Measurements from ENCODE around the gene ANK3. TPM values are rescaled to one million over a fixed set of nuclear protein-coding genes. Genes with fewer than 3 reads are reported as not detected.

The ANK3 gene
- total RNA-seq, 1 experiment from 2014 or later = 69.6 TPM

DNA sequence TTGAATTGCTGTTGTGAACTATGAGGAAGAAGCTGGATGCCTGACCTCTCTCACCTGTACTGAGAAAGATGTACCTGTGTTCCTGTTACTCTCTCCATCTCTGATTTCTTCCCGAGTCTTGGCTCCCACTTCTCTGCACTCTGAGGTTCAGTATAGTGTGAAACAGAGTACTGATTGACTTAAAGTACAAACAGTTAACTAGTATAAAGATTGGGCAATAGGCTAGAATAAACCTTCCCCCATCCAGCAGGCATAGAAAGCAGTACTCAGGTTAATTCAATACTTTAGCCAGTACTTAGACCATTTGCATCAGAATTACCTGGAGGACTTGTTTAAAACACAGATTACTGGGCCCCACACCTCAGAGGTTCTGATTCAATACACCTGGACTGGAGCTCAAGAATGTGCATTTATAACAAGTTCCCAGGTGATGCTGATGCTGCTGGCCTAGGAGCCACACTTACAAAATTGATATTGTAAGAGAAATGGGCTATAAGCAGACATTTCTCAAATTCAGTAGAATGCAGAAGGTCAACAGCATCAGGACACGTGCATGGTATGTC is 51.6 kb downstream of the ANK3 start:
- Mint-ChIP-seq H3K27me3 (ENCODE audit: low read depth) (no peaks in the 10 kb centered on the region), H3K9me3 (no peaks in the 10 kb centered on the region), H3K36me3 (no peaks in the 10 kb centered on the region), H3K4me1 (peaks cover 53% of the 10 kb centered on the region), H3K4me3 (no peak overlapping the region), H3K27ac (peak overlapping the region; percentile 78)
- CTCF ChIA-PET = interaction anchor here (0.5 to 0.8 kb wide), 2 partner anchors 72 to 662 kb away, joined by 3 to 5 read pairs; no protein-coding TSS in a partner anchor
- ATAC-seq (peak; percentile 84), DNase-seq (ENCODE audit: low spot score) (no peak)
- TF ChIP-seq, protein P1, sequence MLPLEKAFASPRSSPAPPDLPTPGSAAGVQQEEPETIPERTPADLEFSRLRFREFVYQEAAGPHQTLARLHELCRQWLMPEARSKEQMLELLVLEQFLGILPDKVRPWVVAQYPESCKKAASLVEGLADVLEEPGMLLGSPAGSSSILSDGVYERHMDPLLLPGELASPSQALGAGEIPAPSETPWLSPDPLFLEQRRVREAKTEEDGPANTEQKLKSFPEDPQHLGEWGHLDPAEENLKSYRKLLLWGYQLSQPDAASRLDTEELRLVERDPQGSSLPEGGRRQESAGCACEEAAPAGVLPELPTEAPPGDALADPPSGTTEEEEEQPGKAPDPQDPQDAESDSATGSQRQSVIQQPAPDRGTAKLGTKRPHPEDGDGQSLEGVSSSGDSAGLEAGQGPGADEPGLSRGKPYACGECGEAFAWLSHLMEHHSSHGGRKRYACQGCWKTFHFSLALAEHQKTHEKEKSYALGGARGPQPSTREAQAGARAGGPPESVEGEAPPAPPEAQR (CRISPR knock-in tag; IDR thresholded peaks at IDR 0.05) = peak; percentile 43; the same call in 1 of the 2 replicates
- no peak for TF ChIP-seq MLX (CRISPR knock-in tag; IDR thresholded peaks at IDR 0.05)
- no peak for TF ChIP-seq NFATC4 (CRISPR knock-in tag; IDR thresholded peaks at IDR 0.05)
- no peak for TF ChIP-seq TP53 (CRISPR knock-in tag; IDR thresholded peaks at IDR 0.05)
- TF ChIP-seq GABPB1 (CRISPR knock-in tag; IDR thresholded peaks at IDR 0.05) = no peak
- TF ChIP-seq, protein P2, sequence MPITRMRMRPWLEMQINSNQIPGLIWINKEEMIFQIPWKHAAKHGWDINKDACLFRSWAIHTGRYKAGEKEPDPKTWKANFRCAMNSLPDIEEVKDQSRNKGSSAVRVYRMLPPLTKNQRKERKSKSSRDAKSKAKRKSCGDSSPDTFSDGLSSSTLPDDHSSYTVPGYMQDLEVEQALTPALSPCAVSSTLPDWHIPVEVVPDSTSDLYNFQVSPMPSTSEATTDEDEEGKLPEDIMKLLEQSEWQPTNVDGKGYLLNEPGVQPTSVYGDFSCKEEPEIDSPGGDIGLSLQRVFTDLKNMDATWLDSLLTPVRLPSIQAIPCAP (CRISPR knock-in tag; IDR thresholded peaks at IDR 0.05) = no peak
- peak; percentile 90; the same call in 1 of the 2 replicates for TF ChIP-seq ZNF396 (CRISPR knock-in tag; IDR thresholded peaks at IDR 0.05; ENCODE audit: borderline replicate concordance)
- TF ChIP-seq MXD4 (CRISPR knock-in tag; IDR thresholded peaks at IDR 0.05; ENCODE audit: borderline replicate concordance) = peak; percentile 68; the same call in 1 of the 2 replicates
- no peak for TF ChIP-seq ETV6 (CRISPR knock-in tag; IDR thresholded peaks at IDR 0.05)
- POLR2A ChIA-PET = no interaction called here

- ChIA-PET POLR2A (interaction anchor here (0.6 kb wide), 1 partner anchor 69 kb away, joined by 3 read pairs; no protein-coding TSS in a partner anchor), CTCF (interaction anchor here (0.8 kb wide), 1 partner anchor 73 kb away, joined by 3 read pairs; no protein-coding TSS in a partner anchor)
- ATAC-seq (no peak), DNase-seq (ENCODE audit: low spot score) (no peak)
- Mint-ChIP-seq H3K36me3 (no peaks in the 10 kb centered on the region), H3K27me3 (ENCODE audit: low read depth) (no peaks in the 10 kb centered on the region), H3K4me3 (no peak overlapping the region), H3K9me3 (no peaks in the 10 kb centered on the region), H3K27ac (no peak overlapping the region), H3K4me1 (peaks cover 54% of the 10 kb centered on the region)
- TF ChIP-seq, protein P3, sequence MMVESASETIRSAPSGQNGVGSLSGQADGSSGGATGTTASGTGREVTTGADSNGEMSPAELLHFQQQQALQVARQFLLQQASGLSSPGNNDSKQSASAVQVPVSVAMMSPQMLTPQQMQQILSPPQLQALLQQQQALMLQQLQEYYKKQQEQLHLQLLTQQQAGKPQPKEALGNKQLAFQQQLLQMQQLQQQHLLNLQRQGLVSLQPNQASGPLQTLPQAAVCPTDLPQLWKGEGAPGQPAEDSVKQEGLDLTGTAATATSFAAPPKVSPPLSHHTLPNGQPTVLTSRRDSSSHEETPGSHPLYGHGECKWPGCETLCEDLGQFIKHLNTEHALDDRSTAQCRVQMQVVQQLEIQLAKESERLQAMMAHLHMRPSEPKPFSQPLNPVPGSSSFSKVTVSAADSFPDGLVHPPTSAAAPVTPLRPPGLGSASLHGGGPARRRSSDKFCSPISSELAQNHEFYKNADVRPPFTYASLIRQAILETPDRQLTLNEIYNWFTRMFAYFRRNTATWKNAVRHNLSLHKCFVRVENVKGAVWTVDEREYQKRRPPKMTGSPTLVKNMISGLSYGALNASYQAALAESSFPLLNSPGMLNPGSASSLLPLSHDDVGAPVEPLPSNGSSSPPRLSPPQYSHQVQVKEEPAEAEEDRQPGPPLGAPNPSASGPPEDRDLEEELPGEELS (CRISPR knock-in tag; IDR thresholded peaks at IDR 0.05) = no peak
- TF ChIP-seq FOXJ3 (CRISPR knock-in tag; IDR thresholded peaks at IDR 0.05; ENCODE audit: borderline replicate concordance) (no peak), RORB (CRISPR knock-in tag; IDR thresholded peaks at IDR 0.05) (no peak), ZNF396 (CRISPR knock-in tag; IDR thresholded peaks at IDR 0.05; ENCODE audit: borderline replicate concordance) (no peak), TEAD4 (CRISPR knock-in tag; IDR thresholded peaks at IDR 0.05) (no peak), JAZF1 (CRISPR knock-in tag; IDR thresholded peaks at IDR 0.05) (no peak), FOXK1 (CRISPR knock-in tag; IDR thresholded peaks at IDR 0.05) (no peak), HMGXB4 (CRISPR knock-in tag; IDR thresholded peaks at IDR 0.05) (no peak), SMAD3 (CRISPR knock-in tag; IDR thresholded peaks at IDR 0.05; ENCODE audit: borderline replicate concordance) (no peak), ATF1 (CRISPR knock-in tag; IDR thresholded peaks at IDR 0.05) (no peak), MLX (CRISPR knock-in tag; IDR thresholded peaks at IDR 0.05) (no peak)
- TF ChIP-seq, protein P4, sequence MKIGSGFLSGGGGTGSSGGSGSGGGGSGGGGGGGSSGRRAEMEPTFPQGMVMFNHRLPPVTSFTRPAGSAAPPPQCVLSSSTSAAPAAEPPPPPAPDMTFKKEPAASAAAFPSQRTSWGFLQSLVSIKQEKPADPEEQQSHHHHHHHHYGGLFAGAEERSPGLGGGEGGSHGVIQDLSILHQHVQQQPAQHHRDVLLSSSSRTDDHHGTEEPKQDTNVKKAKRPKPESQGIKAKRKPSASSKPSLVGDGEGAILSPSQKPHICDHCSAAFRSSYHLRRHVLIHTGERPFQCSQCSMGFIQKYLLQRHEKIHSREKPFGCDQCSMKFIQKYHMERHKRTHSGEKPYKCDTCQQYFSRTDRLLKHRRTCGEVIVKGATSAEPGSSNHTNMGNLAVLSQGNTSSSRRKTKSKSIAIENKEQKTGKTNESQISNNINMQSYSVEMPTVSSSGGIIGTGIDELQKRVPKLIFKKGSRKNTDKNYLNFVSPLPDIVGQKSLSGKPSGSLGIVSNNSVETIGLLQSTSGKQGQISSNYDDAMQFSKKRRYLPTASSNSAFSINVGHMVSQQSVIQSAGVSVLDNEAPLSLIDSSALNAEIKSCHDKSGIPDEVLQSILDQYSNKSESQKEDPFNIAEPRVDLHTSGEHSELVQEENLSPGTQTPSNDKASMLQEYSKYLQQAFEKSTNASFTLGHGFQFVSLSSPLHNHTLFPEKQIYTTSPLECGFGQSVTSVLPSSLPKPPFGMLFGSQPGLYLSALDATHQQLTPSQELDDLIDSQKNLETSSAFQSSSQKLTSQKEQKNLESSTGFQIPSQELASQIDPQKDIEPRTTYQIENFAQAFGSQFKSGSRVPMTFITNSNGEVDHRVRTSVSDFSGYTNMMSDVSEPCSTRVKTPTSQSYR (CRISPR knock-in tag; IDR thresholded peaks at IDR 0.05) = no peak
- TF ChIP-seq, protein P5, sequence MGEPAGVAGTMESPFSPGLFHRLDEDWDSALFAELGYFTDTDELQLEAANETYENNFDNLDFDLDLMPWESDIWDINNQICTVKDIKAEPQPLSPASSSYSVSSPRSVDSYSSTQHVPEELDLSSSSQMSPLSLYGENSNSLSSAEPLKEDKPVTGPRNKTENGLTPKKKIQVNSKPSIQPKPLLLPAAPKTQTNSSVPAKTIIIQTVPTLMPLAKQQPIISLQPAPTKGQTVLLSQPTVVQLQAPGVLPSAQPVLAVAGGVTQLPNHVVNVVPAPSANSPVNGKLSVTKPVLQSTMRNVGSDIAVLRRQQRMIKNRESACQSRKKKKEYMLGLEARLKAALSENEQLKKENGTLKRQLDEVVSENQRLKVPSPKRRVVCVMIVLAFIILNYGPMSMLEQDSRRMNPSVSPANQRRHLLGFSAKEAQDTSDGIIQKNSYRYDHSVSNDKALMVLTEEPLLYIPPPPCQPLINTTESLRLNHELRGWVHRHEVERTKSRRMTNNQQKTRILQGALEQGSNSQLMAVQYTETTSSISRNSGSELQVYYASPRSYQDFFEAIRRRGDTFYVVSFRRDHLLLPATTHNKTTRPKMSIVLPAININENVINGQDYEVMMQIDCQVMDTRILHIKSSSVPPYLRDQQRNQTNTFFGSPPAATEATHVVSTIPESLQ (CRISPR knock-in tag; IDR thresholded peaks at IDR 0.05) = no peak
These were observed 52.6 kb downstream of the ANK3 start for GRCh38 chr10:60336901-60337630.

Data from WTC11 (cell line).